ENCODE results near the gene UBXN6.

The UBXN6 gene

DNA sequence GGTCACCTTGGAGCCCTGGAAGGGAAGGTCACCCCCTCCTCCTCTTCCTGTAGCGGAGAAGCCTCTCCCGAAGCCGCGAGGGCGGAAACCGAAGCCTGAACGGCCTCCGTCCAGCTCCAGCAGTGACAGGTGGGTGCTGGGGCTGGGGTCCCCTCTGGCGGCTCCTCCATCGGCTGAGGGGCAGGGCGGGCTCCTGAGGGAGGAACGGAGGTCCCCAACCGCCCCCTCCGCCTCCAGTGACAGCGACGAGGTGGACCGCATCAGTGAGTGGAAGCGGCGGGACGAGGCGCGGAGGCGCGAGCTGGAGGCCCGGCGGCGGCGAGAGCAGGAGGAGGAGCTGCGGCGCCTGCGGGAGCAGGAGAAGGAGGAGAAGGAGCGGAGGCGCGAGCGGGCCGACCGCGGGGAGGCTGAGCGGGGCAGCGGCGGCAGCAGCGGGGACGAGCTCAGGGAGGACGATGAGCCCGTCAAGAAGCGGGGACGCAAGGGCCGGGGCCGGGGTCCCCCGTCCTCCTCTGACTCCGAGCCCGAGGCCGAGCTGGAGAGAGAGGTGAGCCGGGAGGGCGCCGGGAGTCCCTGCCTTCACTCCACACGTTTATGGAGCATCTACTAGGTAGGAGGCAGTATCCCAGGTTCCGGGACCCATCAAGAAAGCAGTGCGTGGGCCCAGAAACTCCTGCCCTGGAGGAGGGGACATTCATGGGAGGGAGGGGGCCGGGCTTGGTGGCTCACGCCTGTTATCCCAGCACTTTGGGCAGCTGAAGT, 36.5 kb upstream of the UBXN6 start:
- DNase-seq (ENCODE audit: low read depth), result no peak

DNA sequence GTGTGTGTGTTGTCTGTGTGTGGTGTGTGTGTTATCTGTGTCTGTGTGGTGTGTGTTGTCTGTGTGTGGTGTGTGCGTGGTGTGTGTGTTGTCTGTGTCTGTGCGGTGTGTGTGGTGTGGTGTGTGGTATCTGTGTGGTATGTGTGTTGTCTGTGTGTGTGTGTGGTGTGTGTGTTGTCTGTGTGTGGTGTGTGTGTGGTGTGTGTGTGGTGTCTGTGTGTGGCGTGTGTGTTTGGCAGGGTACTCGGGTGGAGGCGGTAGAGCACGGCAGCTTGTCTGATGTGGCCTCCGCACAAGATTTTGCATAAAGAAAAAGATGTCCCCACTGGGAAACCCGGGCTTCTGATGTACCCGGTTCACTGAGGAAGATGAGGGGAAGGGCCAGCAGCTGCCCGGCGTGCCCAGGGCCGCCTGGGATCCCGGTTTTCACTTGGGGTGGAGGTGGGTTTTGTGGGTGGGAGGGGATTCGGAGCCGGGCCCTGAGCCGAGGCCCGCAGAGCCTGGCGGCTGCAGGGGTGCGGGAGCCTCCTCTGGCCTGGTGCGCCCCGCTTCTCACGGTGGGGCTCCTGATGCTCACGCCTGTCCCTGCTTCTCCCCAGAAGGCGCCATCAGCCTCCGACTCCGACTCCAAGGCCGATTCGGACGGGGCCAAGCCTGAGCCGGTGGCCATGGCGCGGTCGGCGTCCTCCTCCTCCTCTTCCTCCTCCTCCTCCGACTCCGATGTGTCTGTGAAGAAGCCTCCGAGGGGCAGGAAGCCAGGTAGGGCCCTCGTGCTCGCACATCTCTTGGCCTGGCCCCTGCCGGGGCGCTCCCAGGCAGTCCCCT, 35.7 kb upstream of the UBXN6 start:
- no peak for DNase-seq (ENCODE audit: low read depth)

GRCh38 chr19:4492337-4493103, 34.9 kb upstream of the UBXN6 start:
- no peak for DNase-seq (ENCODE audit: low read depth)

DNA sequence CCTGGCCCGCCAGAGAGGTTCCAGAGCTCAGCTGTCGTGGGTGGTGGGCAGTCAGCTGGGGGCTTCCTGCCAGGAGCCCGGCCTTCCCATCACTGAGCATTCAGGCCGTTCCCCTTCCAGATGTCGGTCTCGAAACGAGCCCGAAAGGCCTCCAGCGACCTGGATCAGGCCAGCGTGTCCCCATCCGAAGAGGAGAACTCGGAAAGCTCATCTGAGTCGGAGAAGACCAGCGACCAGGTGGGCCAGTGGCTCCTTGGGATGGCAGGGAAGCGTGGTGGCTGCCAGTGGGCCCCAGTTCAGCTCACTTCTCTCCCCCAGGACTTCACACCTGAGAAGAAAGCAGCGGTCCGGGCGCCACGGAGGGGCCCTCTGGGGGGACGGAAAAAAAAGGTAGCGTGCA, 33.9 kb upstream of the UBXN6 start:
- no peak for DNase-seq (ENCODE audit: low read depth)

DNA sequence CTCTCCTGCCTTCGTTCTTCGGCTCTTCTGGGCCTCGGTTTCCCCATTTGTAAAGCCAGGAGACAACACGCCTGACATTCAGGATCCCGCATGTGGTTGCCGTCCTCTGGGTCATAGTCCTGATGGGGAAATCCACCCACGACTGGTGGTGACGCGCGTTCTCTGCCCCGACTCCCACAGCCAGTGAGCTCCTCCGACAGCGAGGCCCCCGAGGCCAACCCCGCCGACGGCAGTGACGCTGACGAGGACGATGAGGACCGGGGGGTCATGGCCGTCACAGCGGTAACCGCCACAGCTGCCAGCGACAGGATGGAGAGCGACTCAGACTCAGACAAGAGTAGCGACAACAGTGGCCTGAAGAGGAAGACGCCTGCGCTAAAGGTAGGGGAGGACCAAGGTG, 30.9 kb upstream of the UBXN6 start:
- no peak for DNase-seq (ENCODE audit: low read depth)

- no peak for DNase-seq (ENCODE audit: low read depth)
Observed at GRCh38 chr19:4487572-4487971, 30.0 kb upstream of the UBXN6 start.

- DNase-seq (ENCODE audit: low read depth), result no peak
Observed at GRCh38 chr19:4483385-4483784, 25.8 kb upstream of the UBXN6 start.

DNA sequence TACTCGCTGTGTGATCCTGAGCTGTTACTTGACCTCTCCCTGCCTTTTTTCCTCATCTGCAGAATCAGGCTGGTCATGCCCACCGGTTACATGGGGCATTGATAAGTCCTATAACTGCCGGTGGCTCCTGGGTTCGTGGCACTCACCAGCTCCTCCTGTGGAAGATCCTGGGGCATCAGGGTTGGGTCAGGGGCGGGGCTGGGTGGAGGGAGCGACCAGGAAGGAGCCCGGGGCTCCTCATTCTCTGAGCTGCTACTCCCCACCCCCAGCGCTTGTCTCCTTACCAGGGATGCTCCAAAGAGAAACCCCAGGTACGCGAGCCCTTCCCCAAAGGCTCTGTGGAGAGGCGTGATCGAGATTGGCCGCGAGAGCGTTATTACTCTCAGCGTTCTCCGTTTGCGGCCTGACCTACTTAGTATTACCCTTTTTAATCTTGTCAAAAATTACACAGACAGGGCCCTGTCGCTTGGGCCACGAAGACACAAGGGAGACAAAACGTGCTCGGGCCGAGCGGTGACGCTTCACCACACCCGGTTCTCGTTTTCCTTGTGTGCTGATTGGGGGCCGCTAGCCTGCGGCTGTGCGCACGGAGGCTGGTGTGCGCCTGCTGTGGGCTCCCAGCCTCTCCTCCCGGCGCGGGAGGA, 25.2 kb upstream of the UBXN6 start:
- DNase-seq (ENCODE audit: low read depth), result no peak

GRCh38 chr19:4477034-4477801, 19.6 kb upstream of the UBXN6 start:
- DNase-seq (ENCODE audit: low read depth), result no peak

- no peak for DNase-seq (ENCODE audit: low read depth)
Observed at GRCh38 chr19:4474514-4475022, 17.0 kb upstream of the UBXN6 start.

DNA sequence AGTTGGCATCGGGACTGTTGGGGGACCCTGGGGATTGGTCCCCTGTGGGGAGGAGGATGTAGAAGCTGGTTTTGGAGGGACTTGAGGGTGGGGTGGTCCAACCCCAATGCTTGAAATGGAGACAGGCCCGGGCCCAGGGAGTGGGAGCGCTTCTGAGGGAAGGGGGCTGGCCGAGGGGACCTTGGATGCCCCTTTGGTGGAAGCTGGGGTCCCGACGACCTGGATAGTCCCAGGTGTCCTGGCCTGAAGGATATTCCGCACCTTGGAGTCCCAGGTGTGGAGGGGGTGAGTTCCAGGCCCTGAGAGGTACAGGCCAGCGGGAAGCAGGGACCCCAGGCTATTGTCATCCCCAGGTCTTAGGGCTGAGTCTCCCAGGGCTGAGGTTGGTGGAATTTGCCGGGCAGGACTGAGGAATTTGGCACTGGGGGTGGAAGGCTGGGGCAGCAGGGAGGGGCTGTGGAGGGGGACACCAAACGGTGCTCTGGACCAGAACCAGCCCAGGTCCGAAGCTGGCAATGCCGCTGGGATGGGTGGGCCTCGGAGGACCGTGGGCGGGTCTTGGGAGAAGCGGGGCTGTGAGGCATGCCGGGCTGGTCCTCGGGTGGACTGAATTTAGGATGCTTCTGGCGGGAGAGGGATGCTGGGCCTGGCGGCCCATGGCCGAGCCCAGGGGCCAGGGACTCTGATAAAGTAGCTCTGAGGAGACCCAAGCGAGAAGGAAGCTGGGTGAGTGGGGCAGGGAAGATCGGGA, 16.3 kb upstream of the UBXN6 start:
- no peak for DNase-seq (ENCODE audit: low read depth)

DNA sequence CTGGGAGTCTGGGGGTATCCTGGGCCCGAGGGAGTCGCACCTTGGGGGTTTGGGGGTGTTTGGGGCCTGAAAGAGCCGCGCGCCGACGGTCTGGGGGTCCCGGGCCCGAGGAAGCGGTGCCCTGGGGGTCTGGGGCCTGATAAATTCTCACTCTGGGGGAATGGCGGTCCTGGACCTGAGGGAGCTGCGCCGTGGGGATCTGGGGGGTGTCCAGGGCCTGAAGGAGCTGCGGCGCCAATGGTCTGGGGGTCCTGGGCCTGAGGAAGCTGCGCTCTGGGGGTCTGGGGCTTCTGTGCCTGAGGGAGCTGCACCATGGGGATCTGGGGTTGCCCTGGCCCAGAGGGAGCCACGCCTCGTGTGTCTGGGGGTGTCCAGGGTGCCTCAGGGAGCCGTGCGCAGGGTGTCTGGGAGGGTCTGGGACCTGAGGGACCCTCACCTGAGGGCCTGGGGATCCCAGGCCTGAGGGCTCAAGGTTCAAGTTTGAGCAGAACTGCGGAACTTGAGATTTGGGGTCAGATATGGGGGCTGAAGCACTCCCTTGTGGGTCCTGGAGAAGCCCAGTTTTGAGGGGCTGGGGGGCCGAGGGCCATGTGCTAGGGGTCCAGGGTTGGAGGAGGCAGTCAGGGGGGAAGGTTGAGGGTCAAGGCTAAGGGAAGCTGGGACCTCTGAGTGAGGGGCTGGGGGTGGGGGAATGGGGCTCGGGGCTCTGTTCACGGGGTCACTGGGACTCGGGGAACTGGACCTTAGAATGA, 15.6 kb upstream of the UBXN6 start:
- no peak for DNase-seq (ENCODE audit: low read depth)

GRCh38 chr19:4472174-4472974, 14.8 kb upstream of the UBXN6 start, which contains the start of gene HDGFL2:
HDGFL2 (plus strand) TSS chr19:4472297; CDS start chr19:4472351, 54 bp downstream.
- no peak for DNase-seq (ENCODE audit: low read depth)

GRCh38 chr19:4471403-4472173, 14.0 kb upstream of the UBXN6 start:
- DNase-seq (ENCODE audit: low read depth), result peak; percentile 91

DNA sequence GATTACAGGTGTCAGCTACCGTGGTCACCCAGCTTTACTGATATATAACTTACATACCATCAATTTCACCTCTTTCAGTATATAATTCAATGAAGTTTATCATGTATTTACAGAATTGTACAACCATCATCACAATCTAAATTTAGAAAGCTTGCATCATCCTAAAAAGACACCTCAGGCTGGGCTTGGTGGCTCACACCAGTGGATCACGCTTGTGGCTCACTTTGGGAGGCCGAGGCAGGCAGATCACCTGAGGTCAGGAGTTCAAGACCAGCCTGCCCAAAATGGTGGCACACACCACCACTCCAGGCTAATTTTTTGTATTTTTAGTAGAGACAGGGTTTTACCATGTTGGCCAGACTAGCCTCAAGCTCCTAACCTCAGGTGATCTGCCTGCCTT, 10.2 kb upstream of the UBXN6 start:
- DNase-seq (ENCODE audit: low read depth), result no peak

DNA sequence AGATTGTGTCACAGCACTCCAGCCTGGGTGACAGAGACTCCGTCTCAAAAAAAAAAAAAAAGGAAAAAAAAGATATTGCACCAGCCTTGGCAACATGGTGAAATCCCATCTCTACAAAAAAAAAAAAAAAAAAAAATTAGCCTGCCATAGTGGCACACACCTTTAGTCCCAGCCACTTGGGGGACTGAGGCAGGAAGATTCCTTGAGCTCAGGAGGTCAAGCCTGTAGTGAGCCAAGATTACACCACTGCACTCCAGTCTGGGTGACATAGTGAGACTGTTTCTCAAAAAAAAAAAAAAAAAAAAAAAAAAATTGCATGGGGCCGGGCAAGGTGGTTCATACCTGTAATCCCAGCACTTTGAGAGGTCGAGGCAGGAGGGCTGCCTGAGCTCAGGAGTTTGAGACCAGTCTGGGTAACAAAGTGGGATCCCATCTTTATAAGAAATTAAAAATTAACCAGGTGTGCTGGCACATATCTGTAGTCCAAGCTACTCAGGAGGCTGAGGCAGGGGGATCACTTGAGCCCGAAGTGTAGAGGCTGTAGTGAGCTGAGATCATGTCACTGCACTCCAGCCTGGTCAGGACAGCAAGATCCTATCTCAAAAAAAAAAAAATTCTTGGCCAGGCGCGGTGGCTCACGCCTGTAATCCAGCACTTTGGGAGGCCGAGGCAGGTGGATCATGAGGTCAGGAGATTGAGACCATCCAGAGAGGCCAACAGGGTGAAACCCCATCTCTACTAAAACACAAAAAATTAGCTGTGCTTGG, 7.4 kb upstream of the UBXN6 start:
- DNase-seq (ENCODE audit: low read depth), result no peak
